Sciatic nerve (tissue), 2 donors: Measurements from ENCODE around the gene BACH2. TPM values are rescaled to one million over a fixed set of nuclear protein-coding genes. Genes with fewer than 3 reads are reported as not detected.
A peak's percentile ranks its signal among the peaks of the same experiment; 100 is the strongest.
"Not testable (repeated sequence)": the region's sequence is repeated elsewhere in the genome, so short reads cannot be mapped to it uniquely, and the experiment has no call there.

Experiments
- ATAC-seq: fragments of 200-7000 bp; cut with Tn5 transposase; one replicate; pipeline ENCODE4 v1.9.1; 2020; ENCODE audit warnings: mild to moderate bottlenecking, moderate library complexity
- DNase-seq: peaks from one replicate; pipeline ENCODE4 v3.0.0-alpha.2; 2020; ENCODE audit warnings: low spot score
- intact Hi-C: fragments of 100-400 bp; cut with DNase I; formaldehyde crosslinking; loops from one replicate; pipeline ENCODE4 v1.14.2; 2022
- total RNA-seq: library from RNA; stranded (reverse); fragmentation: NEBNext Ultra II Directional; extraction: Animal tissue kit (Norgen Biotek cat#: 25700); gene quantifications from one replicate; pipeline ENCODE4 v1.2.1, GENCODE V29; 2021
- donor health status: DM: no; HTN: no; CAD: no.
- donor health status: DM: no; HTN: no; CAD: no.

Gene BACH2
- total RNA-seq, 1 donor from 2014 or later, result 25.3 TPM

DNA sequence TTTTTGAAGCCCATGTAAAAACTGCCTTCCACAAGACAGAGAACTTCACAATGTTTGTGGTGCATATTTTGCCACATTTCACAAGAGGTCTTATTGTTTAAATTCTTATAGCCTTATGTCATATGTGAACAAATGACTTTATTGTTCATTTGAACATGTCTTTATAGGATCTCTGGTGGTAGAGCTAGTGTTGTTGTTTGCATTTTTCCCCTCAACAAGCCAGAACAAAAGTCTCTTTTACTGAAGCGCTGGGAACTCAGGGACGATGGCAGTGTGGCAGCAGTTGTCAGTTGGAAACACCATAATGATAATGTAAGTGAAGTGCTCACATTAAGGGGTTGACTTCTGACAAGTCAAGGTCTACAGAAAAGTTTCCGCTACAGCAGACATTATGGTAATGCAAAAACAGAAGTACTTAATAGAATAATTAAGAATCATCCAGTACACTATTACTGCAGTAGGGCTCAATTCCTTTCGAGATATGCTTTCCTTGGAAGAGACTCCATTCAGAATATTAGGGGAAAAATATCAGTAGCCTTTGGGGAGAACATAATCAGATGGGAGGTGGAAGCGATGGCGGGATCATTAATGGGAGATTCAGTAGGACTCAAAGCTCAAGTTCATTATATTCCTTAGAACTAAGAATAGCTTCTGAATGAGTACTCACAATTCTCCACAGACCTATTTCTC lies 222.3 kb downstream of the BACH2 start:
- intact Hi-C loops, result no loop called here
- peak; percentile 56 for ATAC-seq

DNA sequence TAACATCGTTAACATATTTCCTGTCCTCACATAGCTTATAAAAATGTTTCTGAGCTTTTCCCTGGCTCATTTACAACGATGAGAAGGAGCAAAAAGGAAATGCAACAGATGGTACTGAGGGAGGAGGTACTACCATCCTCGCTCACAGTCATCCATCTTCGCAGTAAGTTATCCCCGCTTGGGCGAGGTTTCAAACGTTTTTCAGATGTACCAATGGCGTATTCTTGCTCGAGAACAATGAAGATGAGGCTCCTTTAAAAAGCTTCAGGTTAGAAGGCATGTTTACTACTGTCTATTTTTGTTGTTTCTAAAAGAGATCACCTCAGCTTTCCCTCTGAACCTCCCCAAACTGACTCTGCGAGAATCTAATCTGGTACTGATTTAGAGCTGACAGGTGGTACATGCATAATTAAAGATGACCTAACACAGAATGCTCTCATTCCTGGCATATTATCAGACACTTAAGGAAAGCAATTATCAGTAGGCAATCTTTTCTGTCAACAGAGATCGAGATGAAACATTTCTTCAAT lies 223.6 kb downstream of the BACH2 start:
- ATAC-seq, result no peak
- intact Hi-C loops, result no loop called here
- no peak for DNase-seq

More for the DNA sequence above, 222.3 kb downstream of the BACH2 start:
- no peak for DNase-seq

DNA sequence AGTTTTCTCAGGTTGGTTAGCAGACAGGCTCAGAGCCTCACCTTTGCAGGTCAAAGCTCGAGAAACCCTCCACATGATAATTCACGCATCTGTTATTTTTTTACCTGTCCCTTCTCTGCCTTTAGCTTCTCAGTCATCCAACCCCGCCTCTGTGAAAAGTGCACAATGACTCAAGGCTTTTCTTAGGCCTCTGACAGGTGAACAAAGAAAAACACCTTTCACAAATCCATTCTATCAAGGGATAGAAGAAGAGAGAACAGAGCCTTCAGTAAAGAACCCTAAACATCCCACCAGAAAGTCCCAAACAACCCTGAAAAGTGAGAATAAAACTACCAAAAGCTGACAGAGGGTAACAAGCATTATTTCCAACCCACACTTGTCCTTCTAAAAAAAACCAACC lies 224.1 kb downstream of the BACH2 start:
- DNase-seq, result no peak
- ATAC-seq, result no peak
- intact Hi-C loops, result no loop called here

DNA sequence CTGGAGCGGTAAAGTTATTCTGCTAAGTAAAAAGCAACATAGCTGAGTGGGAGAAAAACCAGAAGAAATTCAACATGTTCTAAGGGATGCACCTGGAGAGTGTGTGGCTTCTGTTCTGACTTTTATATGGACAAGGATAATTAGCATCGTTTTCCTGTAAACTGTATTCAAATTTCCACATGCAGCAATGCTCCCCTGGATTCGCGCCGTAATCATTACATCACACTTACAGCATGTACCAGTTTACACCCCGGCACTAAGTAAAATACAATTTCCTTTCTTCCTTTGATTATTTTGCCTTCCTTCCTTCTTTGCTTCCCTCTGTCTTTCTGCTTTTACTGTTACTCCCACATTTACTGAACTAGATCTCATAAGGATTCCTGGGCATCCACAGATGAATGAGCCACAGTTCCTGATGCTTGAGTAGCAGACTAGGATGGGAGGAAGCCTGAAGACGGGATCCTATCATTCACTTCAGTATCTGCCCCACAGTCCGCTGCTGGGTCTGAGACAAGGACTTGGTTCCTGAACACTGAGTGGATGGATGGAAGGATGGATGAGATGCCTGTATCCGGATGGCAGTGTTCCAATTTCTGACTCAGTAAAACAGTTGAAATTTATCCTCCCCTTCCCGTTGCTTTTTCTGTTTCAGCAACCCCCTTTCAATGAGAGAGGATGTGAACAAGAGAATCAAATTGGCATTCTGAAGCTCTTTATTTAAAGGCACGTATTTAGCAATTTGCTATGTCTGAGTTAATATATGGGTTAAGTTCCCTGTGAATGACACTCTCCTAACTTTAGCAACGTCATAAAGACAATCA lies 227.7 kb downstream of the BACH2 start:
- intact Hi-C loops, result no loop called here
- DNase-seq, result no peak

DNA sequence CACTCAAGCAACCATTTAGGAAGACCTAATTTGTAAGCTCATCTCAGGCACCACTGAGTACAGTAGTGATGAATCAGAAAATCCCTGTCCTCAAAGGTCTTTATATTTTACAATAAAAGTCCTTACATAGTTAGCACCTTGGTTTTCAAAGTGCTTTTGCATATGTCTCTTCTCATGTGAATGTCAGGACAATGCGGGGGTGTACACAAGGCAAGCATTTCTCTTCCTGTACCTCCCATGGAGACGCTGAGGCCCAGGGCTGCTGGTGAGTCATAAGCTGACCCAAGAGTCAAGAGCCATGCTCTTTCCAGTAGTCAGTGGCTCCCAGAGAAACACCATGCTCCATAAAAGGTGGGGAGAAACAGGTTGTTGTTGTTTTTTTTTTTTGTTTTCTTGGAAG lies 228.4 kb downstream of the BACH2 start:
- DNase-seq (no peak), ATAC-seq (peak; percentile 52)
- intact Hi-C loops, result no loop called here

More for the DNA sequence above, 227.7 kb downstream of the BACH2 start:
- no peak for ATAC-seq

DNA sequence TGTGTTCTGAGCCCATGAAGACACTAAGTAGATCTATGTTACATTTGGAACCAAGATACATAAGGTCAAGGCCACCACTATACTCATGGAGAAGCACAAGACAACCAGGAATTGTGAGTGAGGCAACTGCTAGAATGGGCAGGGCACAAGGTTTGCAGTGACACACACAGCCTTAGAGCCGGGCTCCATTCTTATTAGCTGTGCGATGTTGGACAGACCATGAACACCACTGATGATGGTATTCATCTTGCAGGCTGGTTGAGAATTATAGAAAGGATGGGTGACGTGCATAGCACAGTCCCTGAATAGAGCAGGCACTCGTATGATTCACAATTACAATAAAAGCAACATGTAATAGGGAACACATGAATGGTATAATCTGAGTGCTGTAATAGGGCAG lies 229.9 kb downstream of the BACH2 start:
- intact Hi-C loops, result no loop called here
- ATAC-seq (no peak), DNase-seq (no peak)

DNA sequence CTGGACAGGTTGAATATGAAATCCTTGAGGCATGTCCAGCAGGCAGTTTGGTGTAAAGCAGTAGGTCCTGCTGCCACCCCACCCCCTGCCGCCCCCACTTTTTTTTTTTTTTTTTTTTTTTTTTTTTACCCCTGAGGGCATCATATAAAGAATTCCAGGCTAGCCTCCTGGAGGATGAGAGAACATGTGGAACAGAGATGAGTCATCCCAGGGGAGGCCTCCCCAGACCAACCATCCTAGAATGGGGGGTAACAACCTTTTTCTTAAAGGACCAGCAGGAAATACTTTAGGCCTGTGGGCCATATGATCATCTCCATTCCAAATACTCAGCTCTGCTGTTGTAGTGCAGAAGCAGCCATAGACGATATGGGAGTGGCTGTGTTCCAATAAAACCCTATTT lies 231.5 kb downstream of the BACH2 start:
- intact Hi-C loops, result no loop called here
- ATAC-seq (no peak), DNase-seq (no peak)

DNA sequence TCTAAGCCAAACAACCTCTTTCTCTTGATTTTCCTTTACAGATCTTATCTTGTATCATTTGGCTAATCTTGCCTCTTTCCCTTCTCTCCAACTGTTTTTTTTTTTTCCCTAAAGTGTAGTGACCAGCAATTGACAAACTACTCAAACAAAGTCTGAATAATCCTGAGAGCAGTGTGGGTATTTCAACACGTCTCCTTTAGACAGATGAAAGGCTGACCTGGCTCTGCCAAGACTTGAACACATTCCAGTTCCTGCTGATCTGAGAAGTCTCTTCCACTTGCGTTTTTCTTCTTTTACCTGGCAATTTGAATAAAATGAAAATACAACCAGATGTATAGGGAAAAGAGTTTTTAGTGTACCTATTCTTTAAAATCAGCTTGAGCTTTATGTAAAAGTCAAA lies 234.0 kb downstream of the BACH2 start:
- ATAC-seq, result no peak
- no peak for DNase-seq
- intact Hi-C loops, result no loop called here

DNA sequence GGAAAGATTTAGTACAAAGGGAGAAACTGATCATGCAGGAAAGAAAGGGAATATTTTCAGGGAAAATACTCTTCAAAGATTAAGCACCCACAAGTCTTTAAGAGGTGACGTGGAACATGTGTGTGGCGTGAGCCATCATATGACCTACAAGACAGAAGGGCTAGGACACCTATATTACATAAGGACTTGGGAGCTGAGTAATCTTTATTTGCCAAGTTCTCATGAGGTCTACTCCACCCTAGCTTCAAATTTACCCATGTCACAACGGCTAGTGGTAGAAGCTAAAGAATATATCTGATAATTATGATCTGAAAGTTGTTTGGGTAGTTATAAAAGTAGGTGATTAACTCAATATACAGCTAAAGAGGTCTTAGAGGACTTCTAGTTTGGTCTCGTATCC lies 234.6 kb downstream of the BACH2 start:
- DNase-seq (no peak), ATAC-seq (no peak)
- intact Hi-C loops, result no loop called here

DNA sequence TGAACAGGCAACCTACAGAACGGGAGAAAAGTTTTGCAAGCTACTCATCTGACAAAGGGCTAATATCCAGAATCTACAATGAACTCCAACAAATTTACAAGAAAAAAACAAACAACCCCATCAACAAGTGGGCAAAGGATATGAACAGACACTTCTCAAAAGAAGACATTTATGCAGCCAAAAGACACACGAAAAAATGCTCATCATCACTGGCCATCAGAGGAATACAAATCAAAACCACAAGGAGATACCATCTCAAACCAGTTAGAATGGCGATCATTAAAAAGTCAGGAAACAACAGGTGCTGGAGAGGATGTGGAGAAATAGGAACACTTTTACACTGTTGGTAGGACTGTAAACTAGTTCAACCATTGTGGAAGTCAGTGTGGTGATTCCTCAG lies 237.5 kb downstream of the BACH2 start:
- intact Hi-C loops, DNase-seq, ATAC-seq: not testable (repeated sequence)

DNA sequence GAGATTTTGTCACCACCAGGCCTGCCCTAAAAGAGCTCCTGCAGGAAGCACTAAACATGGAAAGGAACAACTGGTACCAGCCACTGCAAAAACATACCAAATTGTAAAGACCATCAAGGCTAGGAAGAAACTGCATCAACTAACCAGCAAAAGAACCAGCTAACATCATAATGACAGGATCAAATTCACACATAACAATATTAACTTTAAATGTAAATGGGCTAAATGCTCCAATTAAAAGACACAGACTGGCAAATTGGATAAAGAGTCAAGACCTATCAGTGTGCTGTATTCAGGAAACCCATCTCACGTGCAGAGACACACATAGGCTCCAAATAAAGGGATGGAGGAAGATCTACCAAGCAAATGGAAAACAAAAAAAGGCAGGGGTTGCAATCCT lies 240.7 kb downstream of the BACH2 start:
- DNase-seq, ATAC-seq, intact Hi-C loops: not testable (repeated sequence)

DNA sequence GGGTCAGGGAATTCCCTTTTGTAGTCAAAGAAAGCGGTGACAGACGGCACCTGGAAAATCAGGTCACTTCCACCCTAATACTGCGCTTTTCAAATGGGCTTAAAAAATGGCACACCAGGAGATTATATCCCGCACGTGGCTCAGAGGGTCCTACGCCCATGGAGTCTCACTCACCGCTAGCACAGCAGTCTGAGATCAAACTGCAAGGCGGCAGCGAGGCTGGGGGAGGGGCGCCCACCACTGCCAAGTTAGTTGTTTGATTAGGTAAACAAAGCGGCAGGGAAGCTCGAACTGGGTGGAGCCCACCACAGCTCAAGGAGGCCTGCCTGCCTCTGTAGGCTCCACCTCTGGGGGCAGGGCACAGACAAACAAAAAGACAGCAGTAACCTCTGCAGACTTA lies 242.4 kb downstream of the BACH2 start:
- not testable (repeated sequence) for ATAC-seq

DNA sequence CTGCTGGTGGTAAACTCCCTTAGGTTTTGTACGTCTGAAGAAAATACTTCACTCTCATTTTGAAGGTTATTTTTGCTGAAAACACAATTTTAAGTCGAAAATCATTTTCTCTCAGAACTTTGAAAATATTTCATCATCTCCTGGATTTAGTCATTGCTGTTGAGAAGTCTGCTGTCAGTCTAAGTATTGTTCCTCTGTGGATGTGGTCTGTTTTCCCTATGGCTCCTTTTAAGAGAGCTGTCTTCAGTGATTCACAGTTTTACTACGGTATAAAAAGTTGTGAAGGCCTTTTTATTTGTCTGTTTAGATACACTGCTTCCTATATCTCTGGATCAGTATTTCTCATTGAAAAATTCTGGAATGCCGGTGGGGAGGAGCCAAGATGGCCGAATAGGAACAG lies 243.0 kb downstream of the BACH2 start:
- DNase-seq (no peak), ATAC-seq (no peak)
- intact Hi-C loops, result no loop called here

More for the DNA sequence above, 242.4 kb downstream of the BACH2 start:
- DNase-seq, intact Hi-C loops: not testable (repeated sequence)

DNA sequence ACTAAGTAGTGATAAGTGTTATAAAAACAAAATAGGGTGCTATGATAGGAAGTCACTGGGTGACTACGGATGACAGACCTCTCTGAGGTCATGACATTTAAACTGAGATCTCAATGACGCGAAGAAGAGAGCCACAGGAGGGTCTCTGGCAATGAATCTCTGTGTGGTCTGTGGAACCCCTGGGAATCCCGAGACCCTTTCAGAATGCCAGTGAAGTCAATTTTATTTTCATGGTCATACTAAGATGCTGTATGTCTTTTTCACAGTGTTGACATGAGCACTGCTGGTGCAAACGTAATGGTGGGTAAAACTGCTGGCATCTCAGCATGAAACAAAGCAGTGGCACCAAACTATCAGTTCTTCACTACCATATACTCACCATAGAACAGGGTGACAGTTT lies 247.3 kb downstream of the BACH2 start:
- intact Hi-C loops, result no loop called here
- no peak for ATAC-seq
- DNase-seq, result no peak

DNA sequence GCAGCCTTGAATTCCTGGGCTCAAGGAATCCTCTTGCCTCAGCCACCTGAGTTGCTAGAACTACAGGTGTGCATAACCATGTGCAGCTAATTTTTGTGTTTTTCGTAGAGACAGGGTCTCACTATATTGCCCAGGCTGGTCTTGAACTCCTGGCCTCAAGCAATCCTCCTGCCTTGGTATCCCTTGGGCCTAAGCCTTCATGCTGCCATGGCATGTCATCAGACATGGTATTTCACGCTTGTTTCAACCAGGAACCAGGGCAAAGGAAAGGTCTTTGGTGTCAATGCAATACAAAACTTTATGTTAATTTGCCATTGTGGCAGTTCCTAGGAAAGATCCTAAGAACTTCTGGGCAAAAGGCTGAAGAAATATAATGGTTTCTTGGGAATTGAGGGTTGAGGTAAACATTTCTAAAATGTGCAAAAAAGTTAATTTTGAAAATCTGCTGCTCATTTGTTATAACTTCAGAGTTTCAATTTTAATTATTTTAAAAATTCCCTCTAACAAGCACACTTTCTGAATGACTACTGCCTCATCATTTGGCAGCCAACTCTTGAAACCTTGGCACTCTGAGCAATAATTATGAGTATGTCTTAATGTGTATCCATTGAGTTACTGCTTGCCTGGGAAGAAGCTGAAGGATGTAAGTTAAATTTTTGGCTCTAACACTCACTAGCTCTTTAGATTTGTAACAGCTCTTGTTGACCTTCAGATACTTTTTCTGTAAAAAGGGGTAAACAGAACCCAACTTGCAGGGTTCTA lies 248.3 kb downstream of the BACH2 start:
- no peak for DNase-seq
- intact Hi-C loops, result no loop called here
- no peak for ATAC-seq

DNA sequence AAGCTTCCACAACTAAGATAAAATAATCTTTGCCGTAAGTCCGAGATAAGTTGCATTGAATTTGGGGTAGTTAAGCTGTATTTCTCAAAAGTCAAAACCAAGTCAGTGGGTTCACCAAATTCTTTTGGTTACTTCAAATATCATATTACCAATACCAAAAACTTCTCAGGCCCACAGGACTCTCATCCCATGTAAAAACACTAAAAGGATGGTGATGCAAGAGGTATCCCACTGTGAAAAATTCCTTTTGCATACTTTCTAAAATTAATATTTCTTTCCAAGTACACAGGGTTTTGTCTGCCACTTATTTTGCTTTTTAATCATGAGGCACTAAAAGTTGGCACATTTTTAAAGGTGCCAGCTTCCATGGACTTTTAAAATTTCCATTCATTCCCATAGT lies 251.1 kb downstream of the BACH2 start:
- no peak for DNase-seq
- ATAC-seq, result no peak
- intact Hi-C loops, result no loop called here

DNA sequence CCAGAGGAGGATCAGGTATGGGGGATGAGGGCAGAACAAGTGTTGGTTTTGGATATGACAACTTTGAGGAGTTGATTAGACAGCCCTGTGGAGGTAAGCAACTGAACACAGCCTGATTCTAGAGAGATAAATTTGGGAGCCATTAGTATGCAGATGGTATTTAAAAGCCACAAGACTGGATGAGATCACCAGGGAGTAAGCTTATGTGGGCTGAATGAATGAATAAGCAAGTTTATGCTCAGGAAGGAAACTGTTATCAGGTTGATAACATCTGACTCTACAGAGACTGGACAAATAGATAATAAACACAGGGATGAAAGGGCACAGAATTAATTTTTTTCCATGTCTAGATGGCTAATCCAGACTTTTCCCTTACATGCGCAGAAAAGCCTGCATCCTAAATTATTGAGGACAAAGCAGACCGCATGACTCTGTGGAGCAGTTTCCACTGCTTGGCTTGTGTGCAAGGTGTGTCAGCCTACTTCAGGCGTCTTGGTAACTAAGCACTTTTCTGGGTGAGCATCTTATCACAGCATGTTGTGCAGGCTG lies 251.7 kb downstream of the BACH2 start:
- intact Hi-C loops, result no loop called here
- no peak for DNase-seq
- no peak for ATAC-seq

DNA sequence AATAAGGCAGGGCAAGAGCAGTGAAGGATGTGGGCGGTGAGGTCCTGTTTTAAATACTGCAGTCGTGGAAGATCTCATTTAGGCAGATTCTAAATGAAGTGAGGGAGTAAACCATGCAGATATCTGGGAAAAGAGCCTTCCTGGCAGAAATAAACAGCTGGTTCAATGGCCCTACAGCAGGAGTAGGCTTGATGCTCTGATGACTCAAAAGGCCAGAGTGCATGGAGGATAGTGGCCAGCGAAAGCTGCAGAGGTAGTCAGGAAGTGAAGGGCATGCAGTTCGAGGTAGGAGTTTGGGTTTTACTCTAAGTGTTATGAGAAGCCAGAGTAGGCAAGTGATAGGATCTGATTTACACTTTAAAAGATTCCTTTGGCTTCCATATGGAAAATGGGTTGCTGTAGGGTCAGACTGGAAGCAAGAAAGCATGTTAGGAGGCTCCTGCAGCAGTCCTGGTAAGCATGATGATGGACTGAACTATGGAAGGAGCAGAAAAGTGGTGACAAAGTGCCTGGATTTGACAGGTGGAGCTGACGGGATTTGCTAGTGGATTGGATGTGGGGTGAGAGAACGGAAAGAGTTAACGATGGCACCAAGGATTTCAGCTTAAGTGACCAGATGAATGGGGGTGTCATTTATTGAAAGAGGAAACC lies 252.3 kb downstream of the BACH2 start:
- intact Hi-C loops, result no loop called here
- ATAC-seq (no peak), DNase-seq (no peak)

DNA sequence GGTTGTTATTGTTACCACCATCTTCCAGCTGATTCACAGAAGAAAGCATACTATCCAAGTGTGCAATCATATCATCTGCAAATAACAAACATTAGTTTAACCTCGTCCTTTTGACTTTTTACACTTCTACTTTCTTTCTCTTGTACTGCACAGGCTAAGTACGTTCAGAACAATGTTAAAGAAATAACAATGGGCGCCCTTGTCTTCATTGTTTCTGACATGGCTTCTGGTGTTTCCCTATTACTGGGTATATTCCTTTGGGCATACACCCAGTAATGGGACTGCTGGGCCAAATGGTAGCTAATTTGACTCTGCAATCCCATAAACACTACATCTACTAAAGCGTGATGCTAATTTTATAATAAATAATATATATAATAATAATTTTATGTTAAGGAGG lies 255.7 kb downstream of the BACH2 start:
- ATAC-seq (no peak), DNase-seq (no peak)
- intact Hi-C loops, result no loop called here
